SK-N-SH treated with all-trans-retinoic acid at 6 μM for 48 hours (cell line): Measurements from ENCODE around the gene TNFRSF1A.

Experiments
- ATAC-seq: fragments of 200-7000 bp; cut with Tn5 transposase; 3 replicates; pipeline ENCODE4 v1.9.1; 2020; ENCODE audit warnings: mild to moderate bottlenecking, moderate library complexity
- ARNTL ChIP-seq: fragments of 450-650 bp; formaldehyde crosslinking; IDR thresholded peaks from 2 replicates; pipeline ENCODE4 v1.5.0; 2020; ENCODE audit warnings: low read depth, mild to moderate bottlenecking, moderate library complexity, borderline replicate concordance
- CSDC2 ChIP-seq: fragments of 250-450 bp; sonication (Bioruptor Pico); IDR thresholded peaks from 2 replicates; pipeline ENCODE4 v1.5.0; 2020; ENCODE audit warnings: mild to moderate bottlenecking, moderate library complexity
- ESRRG ChIP-seq: fragments of 250-450 bp; sonication (Bioruptor Pico); IDR thresholded peaks from 2 replicates; pipeline ENCODE4 v1.6.1; 2021; ENCODE audit warnings: mild to moderate bottlenecking
- ISL1 ChIP-seq: fragments of 250-450 bp; sonication (Bioruptor Pico); IDR thresholded peaks from 2 replicates; pipeline ENCODE4 v2.1.2; 2022; ENCODE audit warnings: mild to moderate bottlenecking, moderate library complexity
- OSR1 ChIP-seq: fragments of 250-450 bp; sonication (Bioruptor Pico); IDR thresholded peaks from 2 replicates; pipeline ENCODE4 v1.8.0; 2022; ENCODE audit warnings: moderate library complexity, mild to moderate bottlenecking, inconsistent platforms
- PPARA ChIP-seq: fragments of 250-450 bp; sonication (Bioruptor Pico); IDR thresholded peaks from 2 replicates; pipeline ENCODE4 v1.5.0; 2020; ENCODE audit warnings: mild to moderate bottlenecking, borderline replicate concordance
- RARB ChIP-seq: fragments of 250-450 bp; sonication (Bioruptor Pico); IDR thresholded peaks from 2 replicates; pipeline ENCODE4 v1.8.0; 2021; ENCODE audit warnings: mild to moderate bottlenecking, moderate library complexity
- SNAI2 ChIP-seq: fragments of 250-450 bp; sonication (Bioruptor Pico); IDR thresholded peaks from 2 replicates; pipeline ENCODE4 v1.5.0; 2020; ENCODE audit warnings: mild to moderate bottlenecking, moderate library complexity
- TCF4 ChIP-seq: fragments of 250-450 bp; sonication (Bioruptor Pico); IDR thresholded peaks from 2 replicates; pipeline ENCODE4 v1.8.0; 2021; ENCODE audit warnings: mild to moderate bottlenecking, moderate library complexity, borderline replicate concordance
- ZFP3 ChIP-seq: fragments of 250-450 bp; sonication (Bioruptor Pico); IDR thresholded peaks from 2 replicates; pipeline ENCODE4 v1.5.0; 2020; ENCODE audit warnings: mild to moderate bottlenecking, moderate library complexity
- ZFP30 ChIP-seq: fragments of 450-650 bp; formaldehyde crosslinking; IDR thresholded peaks from 2 replicates; pipeline ENCODE4 v1.5.0; 2022; ENCODE audit warnings: mild to moderate bottlenecking, moderate library complexity
- ZNF565 ChIP-seq: fragments of 450-650 bp; formaldehyde crosslinking; conservative IDR thresholded peaks from 2 replicates; pipeline ENCODE4 v1.5.0; 2020; ENCODE audit warnings: low read depth, mild to moderate bottlenecking, moderate library complexity
- ZNF8 ChIP-seq: fragments of 450-650 bp; formaldehyde crosslinking; IDR thresholded peaks from 2 replicates; pipeline ENCODE4 v1.5.0; 2020; ENCODE audit warnings: mild to moderate bottlenecking, moderate library complexity
- TF ChIP-seq, protein P1 (sequence below): fragments of 250-450 bp; sonication (Bioruptor Pico); IDR thresholded peaks from 2 replicates; pipeline ENCODE4 v1.5.0; 2020; ENCODE audit warnings: mild to moderate bottlenecking, moderate library complexity
- TF ChIP-seq, protein P2 (sequence below): fragments of 250-450 bp; sonication (Bioruptor Pico); IDR thresholded peaks from 2 replicates; pipeline ENCODE4 v1.8.0; 2020; ENCODE audit warnings: mild to moderate bottlenecking, moderate library complexity, borderline replicate concordance
- TF ChIP-seq, protein P3 (sequence below): fragments of 250-450 bp; sonication (Bioruptor Pico); IDR thresholded peaks from 2 replicates; pipeline ENCODE4 v1.5.1; 2021; ENCODE audit warnings: mild to moderate bottlenecking, moderate library complexity
- TF ChIP-seq, protein P4 (sequence below): fragments of 250-450 bp; sonication (Bioruptor Pico); IDR thresholded peaks from 2 replicates; pipeline ENCODE4 v1.5.1; 2020; ENCODE audit warnings: low read depth, mild to moderate bottlenecking, moderate library complexity
- TF ChIP-seq, protein P5 (sequence below): fragments of 250-450 bp; sonication (Bioruptor Pico); IDR thresholded peaks from 2 replicates; pipeline ENCODE4 v1.8.0; 2021; ENCODE audit warnings: low read depth, mild to moderate bottlenecking, moderate library complexity, borderline replicate concordance

TNFRSF1A gene

DNA sequence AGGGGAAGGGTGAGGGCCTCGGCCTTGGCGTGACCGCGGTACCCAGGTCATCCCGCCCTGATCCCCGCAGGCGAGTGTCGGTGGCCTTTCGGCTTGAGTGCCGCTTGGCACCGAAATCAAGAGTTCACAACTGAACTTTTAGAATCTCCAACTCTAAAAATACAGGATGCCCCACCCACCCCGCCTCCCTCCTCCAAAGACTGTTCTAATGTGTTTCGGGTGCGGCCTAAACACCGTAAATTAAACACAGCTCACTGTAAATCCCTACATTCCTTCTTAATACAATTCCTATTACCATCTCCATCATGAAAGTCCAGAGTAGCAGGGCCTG is 22.1 kb upstream of the TNFRSF1A start:
- no peak for ATAC-seq
- TF ChIP-seq, protein P1, sequence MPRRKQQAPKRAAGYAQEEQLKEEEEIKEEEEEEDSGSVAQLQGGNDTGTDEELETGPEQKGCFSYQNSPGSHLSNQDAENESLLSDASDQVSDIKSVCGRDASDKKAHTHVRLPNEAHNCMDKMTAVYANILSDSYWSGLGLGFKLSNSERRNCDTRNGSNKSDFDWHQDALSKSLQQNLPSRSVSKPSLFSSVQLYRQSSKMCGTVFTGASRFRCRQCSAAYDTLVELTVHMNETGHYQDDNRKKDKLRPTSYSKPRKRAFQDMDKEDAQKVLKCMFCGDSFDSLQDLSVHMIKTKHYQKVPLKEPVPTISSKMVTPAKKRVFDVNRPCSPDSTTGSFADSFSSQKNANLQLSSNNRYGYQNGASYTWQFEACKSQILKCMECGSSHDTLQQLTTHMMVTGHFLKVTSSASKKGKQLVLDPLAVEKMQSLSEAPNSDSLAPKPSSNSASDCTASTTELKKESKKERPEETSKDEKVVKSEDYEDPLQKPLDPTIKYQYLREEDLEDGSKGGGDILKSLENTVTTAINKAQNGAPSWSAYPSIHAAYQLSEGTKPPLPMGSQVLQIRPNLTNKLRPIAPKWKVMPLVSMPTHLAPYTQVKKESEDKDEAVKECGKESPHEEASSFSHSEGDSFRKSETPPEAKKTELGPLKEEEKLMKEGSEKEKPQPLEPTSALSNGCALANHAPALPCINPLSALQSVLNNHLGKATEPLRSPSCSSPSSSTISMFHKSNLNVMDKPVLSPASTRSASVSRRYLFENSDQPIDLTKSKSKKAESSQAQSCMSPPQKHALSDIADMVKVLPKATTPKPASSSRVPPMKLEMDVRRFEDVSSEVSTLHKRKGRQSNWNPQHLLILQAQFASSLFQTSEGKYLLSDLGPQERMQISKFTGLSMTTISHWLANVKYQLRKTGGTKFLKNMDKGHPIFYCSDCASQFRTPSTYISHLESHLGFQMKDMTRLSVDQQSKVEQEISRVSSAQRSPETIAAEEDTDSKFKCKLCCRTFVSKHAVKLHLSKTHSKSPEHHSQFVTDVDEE: no peak
- no peak for TF ChIP-seq ESRRG
- TF ChIP-seq, all 23 proteins: peak for 0

DNA sequence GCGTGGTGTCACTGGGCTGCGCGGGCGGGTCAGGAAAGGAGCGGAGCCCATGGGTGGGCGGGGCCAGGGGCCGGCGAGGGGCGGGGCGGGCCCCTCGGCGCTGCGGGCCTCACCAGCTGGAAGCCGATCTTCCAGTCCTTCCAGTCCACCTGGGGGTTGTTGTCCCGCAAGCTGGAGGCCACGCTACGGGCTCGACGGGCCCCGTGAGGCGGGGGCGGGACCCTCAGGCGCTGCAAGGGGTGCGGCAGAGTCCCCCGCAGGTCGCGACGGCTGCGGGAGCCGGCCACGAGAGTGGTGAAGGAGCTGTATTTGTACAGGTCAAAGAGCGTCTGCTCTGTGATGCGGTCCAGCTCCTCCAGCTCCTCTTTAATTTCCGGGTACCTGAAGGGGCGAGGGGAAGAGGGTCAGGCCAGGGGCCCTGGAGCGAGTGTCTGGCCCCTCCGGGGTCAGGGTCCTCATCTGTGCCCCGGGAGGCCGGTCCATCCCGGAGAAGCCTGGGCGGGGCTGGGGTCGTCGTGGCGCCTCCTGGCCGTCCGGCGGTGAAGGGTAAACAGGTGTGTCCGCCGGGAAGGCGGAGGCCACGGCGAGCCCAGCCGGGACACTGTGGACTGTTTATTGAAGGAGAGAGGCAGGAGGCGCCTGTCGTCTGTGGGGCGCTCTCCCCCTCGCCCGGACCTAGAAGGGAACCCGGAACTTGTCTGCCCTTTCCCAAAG is 21.6 kb upstream of the TNFRSF1A start:
- TF ChIP-seq RARB (CRISPR knock-in tag) (no peak), ZNF565 (no peak), TCF4 (no peak), OSR1 (CRISPR knock-in tag) (no peak), ZNF8 (CRISPR knock-in tag) (no peak), ZFP3 (CRISPR knock-in tag) (no peak), ARNTL (CRISPR knock-in tag) (no peak), ISL1 (CRISPR knock-in tag) (no peak), SNAI2 (CRISPR knock-in tag) (no peak)
- TF ChIP-seq, protein P2, sequence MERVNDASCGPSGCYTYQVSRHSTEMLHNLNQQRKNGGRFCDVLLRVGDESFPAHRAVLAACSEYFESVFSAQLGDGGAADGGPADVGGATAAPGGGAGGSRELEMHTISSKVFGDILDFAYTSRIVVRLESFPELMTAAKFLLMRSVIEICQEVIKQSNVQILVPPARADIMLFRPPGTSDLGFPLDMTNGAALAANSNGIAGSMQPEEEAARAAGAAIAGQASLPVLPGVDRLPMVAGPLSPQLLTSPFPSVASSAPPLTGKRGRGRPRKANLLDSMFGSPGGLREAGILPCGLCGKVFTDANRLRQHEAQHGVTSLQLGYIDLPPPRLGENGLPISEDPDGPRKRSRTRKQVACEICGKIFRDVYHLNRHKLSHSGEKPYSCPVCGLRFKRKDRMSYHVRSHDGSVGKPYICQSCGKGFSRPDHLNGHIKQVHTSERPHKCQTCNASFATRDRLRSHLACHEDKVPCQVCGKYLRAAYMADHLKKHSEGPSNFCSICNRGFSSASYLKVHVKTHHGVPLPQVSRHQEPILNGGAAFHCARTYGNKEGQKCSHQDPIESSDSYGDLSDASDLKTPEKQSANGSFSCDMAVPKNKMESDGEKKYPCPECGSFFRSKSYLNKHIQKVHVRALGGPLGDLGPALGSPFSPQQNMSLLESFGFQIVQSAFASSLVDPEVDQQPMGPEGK: no peak
- TF ChIP-seq, protein P3, sequence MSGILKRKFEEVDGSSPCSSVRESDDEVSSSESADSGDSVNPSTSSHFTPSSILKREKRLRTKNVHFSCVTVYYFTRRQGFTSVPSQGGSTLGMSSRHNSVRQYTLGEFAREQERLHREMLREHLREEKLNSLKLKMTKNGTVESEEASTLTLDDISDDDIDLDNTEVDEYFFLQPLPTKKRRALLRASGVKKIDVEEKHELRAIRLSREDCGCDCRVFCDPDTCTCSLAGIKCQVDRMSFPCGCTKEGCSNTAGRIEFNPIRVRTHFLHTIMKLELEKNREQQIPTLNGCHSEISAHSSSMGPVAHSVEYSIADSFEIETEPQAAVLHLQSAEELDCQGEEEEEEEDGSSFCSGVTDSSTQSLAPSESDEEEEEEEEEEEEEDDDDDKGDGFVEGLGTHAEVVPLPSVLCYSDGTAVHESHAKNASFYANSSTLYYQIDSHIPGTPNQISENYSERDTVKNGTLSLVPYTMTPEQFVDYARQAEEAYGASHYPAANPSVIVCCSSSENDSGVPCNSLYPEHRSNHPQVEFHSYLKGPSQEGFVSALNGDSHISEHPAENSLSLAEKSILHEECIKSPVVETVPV (CRISPR knock-in tag): no peak
- TF ChIP-seq, protein P1: no peak
- TF ChIP-seq, protein P4, sequence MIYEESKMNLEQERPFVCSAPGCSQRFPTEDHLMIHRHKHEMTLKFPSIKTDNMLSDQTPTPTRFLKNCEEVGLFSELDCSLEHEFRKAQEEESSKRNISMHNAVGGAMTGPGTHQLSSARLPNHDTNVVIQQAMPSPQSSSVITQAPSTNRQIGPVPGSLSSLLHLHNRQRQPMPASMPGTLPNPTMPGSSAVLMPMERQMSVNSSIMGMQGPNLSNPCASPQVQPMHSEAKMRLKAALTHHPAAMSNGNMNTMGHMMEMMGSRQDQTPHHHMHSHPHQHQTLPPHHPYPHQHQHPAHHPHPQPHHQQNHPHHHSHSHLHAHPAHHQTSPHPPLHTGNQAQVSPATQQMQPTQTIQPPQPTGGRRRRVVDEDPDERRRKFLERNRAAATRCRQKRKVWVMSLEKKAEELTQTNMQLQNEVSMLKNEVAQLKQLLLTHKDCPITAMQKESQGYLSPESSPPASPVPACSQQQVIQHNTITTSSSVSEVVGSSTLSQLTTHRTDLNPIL (CRISPR knock-in tag): no peak
- peak; percentile 85 for ATAC-seq

DNA sequence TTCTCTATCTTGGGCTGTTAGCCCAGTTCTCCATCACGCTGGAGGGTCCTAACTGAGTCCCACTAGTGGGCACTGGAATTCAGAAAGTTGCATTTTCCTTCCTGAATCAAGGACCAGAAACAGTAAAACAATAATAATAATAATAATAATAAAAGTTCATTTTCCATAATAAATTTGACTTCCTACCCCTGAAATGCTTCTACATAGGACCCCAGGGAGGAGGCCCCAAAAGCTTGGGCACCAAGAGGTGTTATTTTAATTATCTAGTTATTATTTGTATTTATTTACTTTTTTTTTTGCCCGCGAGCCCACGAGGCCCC is 21.1 kb upstream of the TNFRSF1A start:
- TF ChIP-seq, protein P5, sequence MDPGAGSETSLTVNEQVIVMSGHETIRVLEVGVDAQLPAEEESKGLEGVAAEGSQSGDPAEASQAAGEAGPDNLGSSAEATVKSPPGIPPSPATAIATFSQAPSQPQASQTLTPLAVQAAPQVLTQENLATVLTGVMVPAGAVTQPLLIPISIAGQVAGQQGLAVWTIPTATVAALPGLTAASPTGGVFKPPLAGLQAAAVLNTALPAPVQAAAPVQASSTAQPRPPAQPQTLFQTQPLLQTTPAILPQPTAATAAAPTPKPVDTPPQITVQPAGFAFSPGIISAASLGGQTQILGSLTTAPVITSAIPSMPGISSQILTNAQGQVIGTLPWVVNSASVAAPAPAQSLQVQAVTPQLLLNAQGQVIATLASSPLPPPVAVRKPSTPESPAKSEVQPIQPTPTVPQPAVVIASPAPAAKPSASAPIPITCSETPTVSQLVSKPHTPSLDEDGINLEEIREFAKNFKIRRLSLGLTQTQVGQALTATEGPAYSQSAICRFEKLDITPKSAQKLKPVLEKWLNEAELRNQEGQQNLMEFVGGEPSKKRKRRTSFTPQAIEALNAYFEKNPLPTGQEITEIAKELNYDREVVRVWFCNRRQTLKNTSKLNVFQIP (CRISPR knock-in tag): no peak
- no peak for TF ChIP-seq ZFP30 (CRISPR knock-in tag)
- TF ChIP-seq RARB (CRISPR knock-in tag): no peak
- no peak for TF ChIP-seq ARNTL (CRISPR knock-in tag)
- TF ChIP-seq, protein P2: no peak
- TF ChIP-seq ESRRG: no peak
- TF ChIP-seq CSDC2: no peak
- no peak for TF ChIP-seq ISL1 (CRISPR knock-in tag)
- TF ChIP-seq PPARA: no peak
- no peak for ATAC-seq
